Endothelial cell of umbilical vein (primary cell): ENCODE measurements around the gene JCHAIN. TPM values are rescaled to one million over a fixed set of nuclear protein-coding genes. Genes with fewer than 3 reads are reported as not detected.

Source experiments
- BruUV-seq: library from RNA; stranded (reverse); fragments of 400-500 nt; replicated peaks from 2 replicates; lab custom pipeline; 2021; lab: Mats Ljungman, UMichigan
- CTCF ChIA-PET: fragments of 300-600, 350-600 bp; sonication (Branson Sonifier 250); formaldehyde crosslinking; loops from one replicate; lab custom pipeline; 2021; ENCODE audit warnings: antibody characterized with exemption, inconsistent platforms; lab: Charles Lee
- POLR2A ChIA-PET: fragments of 300-600, 350-600 bp; sonication (Branson Sonifier 250); formaldehyde crosslinking; loops from one replicate; lab custom pipeline; 2021; ENCODE audit warnings: antibody characterized with exemption, inconsistent platforms; lab: Charles Lee
- DNase-seq: peaks from one replicate; pipeline ENCODE4 v3.0.0-alpha.2; 2011; ENCODE audit warnings: low read depth, low spot score
- FAIRE-seq: peaks from 2 replicates; lab custom pipeline; 2011; peaks lifted over from hg19 to GRCh38; lab: Jason Lieb, UNC
- H2AFZ ChIP-seq: 2 replicates; pipeline ENCODE4 v1.6.0; 2012; ENCODE audit warnings: low read depth, low read length, control low read depth, inconsistent platforms
- H3K27ac ChIP-seq: 2 replicates; pipeline ENCODE4 v1.5.1; 2011; ENCODE audit warnings: low read depth, mild to moderate bottlenecking, control low read depth, low read length, moderate library complexity; ENCODE audit not compliant: insufficient read depth
- H3K27me3 ChIP-seq, 2 experiments: 2 replicates each; pipeline versions ENCODE4 v1.6.0 to v1.6.1; 2011; ENCODE audit warnings: low read length in 2 of 2, mixed read lengths in 1 of 2; ENCODE audit not compliant: control insufficient read depth in 2 of 2, insufficient read depth in 2 of 2
- H3K36me3 ChIP-seq, 2 experiments: 2 replicates in 1 of 2; 3 replicates in 1 of 2; pipeline ENCODE4 v1.5.1; 2011; ENCODE audit warnings: low read length in 2 of 2, mild to moderate bottlenecking in 1 of 2, moderate library complexity in 1 of 2; ENCODE audit not compliant: control insufficient read depth in 2 of 2, insufficient read depth in 2 of 2; ENCODE audit errors: extremely low read depth in 1 of 2
- H3K4me1 ChIP-seq: 3 replicates; pipeline ENCODE4 v1.5.1; 2011; ENCODE audit warnings: mild to moderate bottlenecking, low read length; ENCODE audit not compliant: control insufficient read depth, insufficient read depth; ENCODE audit errors: extremely low read depth
- H3K4me2 ChIP-seq: 2 replicates; pipeline ENCODE4 v1.6.1; 2011; ENCODE audit warnings: low read length, control low read depth, mixed read lengths; ENCODE audit not compliant: insufficient read depth
- H3K4me3 ChIP-seq, 3 experiments: fragments of 200-600 bp in 1 of 3; sonication (generic), shearing (Covaris generic) in 1 of 3; replicated peaks in 1 of 3; 2 replicates each; pipeline ENCODE4 v1.5.1; 2011 to 2016; ENCODE audit warnings: control low read depth in 3 of 3, low read length in 3 of 3, mild to moderate bottlenecking in 2 of 3, inconsistent platforms in 1 of 3, low read depth in 1 of 3, moderate library complexity in 1 of 3; ENCODE audit not compliant: insufficient read depth in 1 of 3
- H3K79me2 ChIP-seq: 2 replicates; pipeline ENCODE4 v1.6.0; 2012; ENCODE audit warnings: low read length, inconsistent platforms; ENCODE audit not compliant: control insufficient read depth, insufficient read depth
- H3K9ac ChIP-seq: replicated peaks from 2 replicates; pipeline ENCODE3; 2011; ENCODE audit warnings: low read length, control low read depth; ENCODE audit not compliant: insufficient read depth; ENCODE audit errors: extremely low read depth
- H3K9me1 ChIP-seq: replicated peaks from 3 replicates; pipeline ENCODE4 v1.6.0; 2011; ENCODE audit warnings: mild to moderate bottlenecking, low read length; ENCODE audit not compliant: control insufficient read depth, insufficient read depth; ENCODE audit errors: extremely low read depth
- H3K9me3 ChIP-seq: replicated peaks from 2 replicates; pipeline ENCODE4 v1.5.1; 2012; ENCODE audit warnings: low read length, inconsistent platforms; ENCODE audit not compliant: control insufficient read depth, insufficient read depth
- H4K20me1 ChIP-seq: replicated peaks from 2 replicates; pipeline ENCODE3; 2011; ENCODE audit warnings: mild to moderate bottlenecking, low read length; ENCODE audit not compliant: control insufficient read depth, insufficient read depth; ENCODE audit errors: extremely low read depth
- EZH2 ChIP-seq: IDR thresholded peaks from 2 replicates; pipeline ENCODE4 v1.6.1; 2012; ENCODE audit warnings: borderline replicate concordance, low read depth, mild to moderate bottlenecking, moderate library complexity, low read length, inconsistent platforms; ENCODE audit not compliant: severe bottlenecking
- FOS ChIP-seq: IDR thresholded peaks from 2 replicates; pipeline ENCODE4 v1.6.1; 2011; ENCODE audit warnings: mild to moderate bottlenecking, low read length, moderate library complexity, borderline replicate concordance; ENCODE audit not compliant: insufficient read depth
- GATA2 ChIP-seq: IDR thresholded peaks from 2 replicates; pipeline ENCODE4 v1.7.0; 2011; ENCODE audit warnings: low read depth, mild to moderate bottlenecking, moderate library complexity, mixed read lengths, low read length; ENCODE audit not compliant: insufficient read length, insufficient read depth
- JUN ChIP-seq: IDR thresholded peaks from 2 replicates; pipeline ENCODE4 v1.6.1; 2011; ENCODE audit warnings: borderline replicate concordance, low read depth; ENCODE audit not compliant: insufficient read length, insufficient read depth
- MYC ChIP-seq: IDR thresholded peaks from one replicate; pipeline ENCODE4 v1.6.1; 2011; ENCODE audit warnings: mild to moderate bottlenecking, low read depth, low read length
- POLR2A ChIP-seq: IDR thresholded peaks from 2 replicates; pipeline ENCODE4 v1.6.1; 2012; ENCODE audit warnings: low read depth, mild to moderate bottlenecking, control low read depth, low read length
- POLR2AphosphoS5 ChIP-seq: IDR thresholded peaks from 2 replicates; pipeline ENCODE4 v1.6.1; 2012; ENCODE audit warnings: low read depth, mild to moderate bottlenecking, control low read depth, low read length, moderate library complexity; ENCODE audit not compliant: insufficient read depth
- dilution Hi-C: fragments of 300-500 bp; cut with MboI; formaldehyde crosslinking; loops from one replicate; pipeline ENCODE4 v1.15.0; 2019; ENCODE audit warnings: low sequenced_read_pairs; ENCODE audit not compliant: extremely low pct_ligation_motif_present
- intact Hi-C: fragments of 100-400 bp; cut with micrococcal nuclease; formaldehyde crosslinking; loops from one replicate; pipeline ENCODE4 v1.10.0; 2022
- polyA plus RNA-seq, 4 experiments: library from polyadenylated mRNA; depleted of rRNA in 3 of 4; stranded (reverse) in 3 of 4; unstranded in 1 of 4; fragments of >200 nt; gene quantifications; 2 replicates each; pipeline versions ENCODE4 v1.2.1 to v1.2.3, GENCODE V29; 2011 to 2012; ENCODE audit warnings: missing spikeins in 1 of 4
- total RNA-seq: library from RNA; stranded (reverse); gene quantifications from 2 replicates; pipeline ENCODE4 v1.2.3, GENCODE V29; 2021
- TF ChIP-seq, protein P1 (sequence below): IDR thresholded peaks from 2 replicates; pipeline ENCODE4 v1.6.1; 2011; ENCODE audit not compliant: insufficient read depth, insufficient read length
- TF ChIP-seq, protein P2 (sequence below), 2 donors: IDR thresholded peaks; 1 replicate in 1 of 2; 2 replicates in 1 of 2; pipeline ENCODE4 v1.5.1; 2011; ENCODE audit warnings: low read length in 2 of 2, mild to moderate bottlenecking in 2 of 2, moderate library complexity in 2 of 2, control low read depth in 1 of 2, inconsistent platforms in 1 of 2, low read depth in 1 of 2; ENCODE audit not compliant: insufficient read depth in 1 of 2; ENCODE audit errors: extremely low read depth in 1 of 2

Gene JCHAIN
- total and polyA plus RNA-seq, 2 donors (not counting 3 experiments of a cell fraction or from before 2014, with no cell fraction given): not detected

DNA sequence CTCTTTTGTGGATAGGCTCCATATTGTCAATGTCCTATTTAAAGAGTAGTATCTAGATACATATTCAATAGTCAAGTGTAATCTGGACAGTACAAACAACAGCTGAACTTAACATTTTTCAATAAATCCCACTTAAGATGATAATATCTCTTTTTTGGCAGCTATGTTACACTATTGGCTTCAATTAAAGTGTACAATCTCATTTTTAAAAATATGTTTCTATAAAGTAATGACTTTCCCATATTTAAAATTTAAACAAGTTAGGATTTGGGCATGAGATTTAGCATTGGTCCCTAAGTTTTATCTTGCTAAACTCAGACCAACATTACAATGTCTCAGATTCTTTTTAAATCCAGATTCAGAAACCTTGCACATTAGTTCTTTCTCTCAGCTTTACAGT lies 7.9 kb upstream of the JCHAIN start:
- H3K4me1 ChIP-seq: no peaks in the 10 kb centered on the region
- no peak overlapping the region for H3K4me3 ChIP-seq
- no peaks in the 10 kb centered on the region for H3K9me3 ChIP-seq
- FAIRE-seq: no peak
- no peak for DNase-seq
- no TSS peak for BruUV-seq
- H3K4me2 ChIP-seq: no peak overlapping the region
- H3K9me1 ChIP-seq: no peaks in the 10 kb centered on the region
- CTCF ChIA-PET: interaction anchor here (1.3 kb wide), 1 partner anchor 73 kb away, joined by 3 read pairs; no protein-coding TSS in a partner anchor
- dilution Hi-C loops (no loop called here), intact Hi-C loops (no loop called here)
- H2AFZ ChIP-seq: no peak overlapping the region
- H3K36me3 ChIP-seq: no peaks in the 10 kb centered on the region
- no peak overlapping the region for H3K9ac ChIP-seq
- TF ChIP-seq FOS: no peak
- TF ChIP-seq, protein P1, sequence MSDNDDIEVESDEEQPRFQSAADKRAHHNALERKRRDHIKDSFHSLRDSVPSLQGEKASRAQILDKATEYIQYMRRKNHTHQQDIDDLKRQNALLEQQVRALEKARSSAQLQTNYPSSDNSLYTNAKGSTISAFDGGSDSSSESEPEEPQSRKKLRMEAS: no peak
- TF ChIP-seq MYC: no peak
- TF ChIP-seq GATA2: no peak
- TF ChIP-seq JUN: no peak
- peaks cover 0 to 2% of the 10 kb centered on the region in 2 experiments for H3K27me3 ChIP-seq
- no peaks in the 10 kb centered on the region for H4K20me1 ChIP-seq
- POLR2A ChIA-PET: no interaction called here
- H3K27ac ChIP-seq: no peak overlapping the region
- no peaks in the 10 kb centered on the region for H3K79me2 ChIP-seq

DNA sequence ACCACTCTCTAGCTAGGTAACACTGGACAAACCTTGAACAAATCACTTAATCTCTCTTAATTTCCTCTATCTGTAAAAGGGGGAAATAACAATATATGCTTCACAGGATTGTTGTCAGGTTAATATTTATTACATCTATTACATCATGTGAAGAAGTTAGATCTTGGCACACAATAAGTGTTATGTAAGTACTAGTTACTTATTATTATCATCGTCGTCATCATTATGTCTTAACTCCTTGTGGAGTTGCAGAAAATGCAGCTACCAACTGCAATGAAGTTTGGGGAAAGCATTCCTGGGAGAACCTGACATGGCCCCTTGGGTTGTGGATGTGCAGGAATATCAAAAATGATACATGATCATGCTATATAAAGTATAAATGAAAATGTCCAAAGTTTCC lies 4.8 kb upstream of the JCHAIN start:
- TF ChIP-seq, protein P2, sequence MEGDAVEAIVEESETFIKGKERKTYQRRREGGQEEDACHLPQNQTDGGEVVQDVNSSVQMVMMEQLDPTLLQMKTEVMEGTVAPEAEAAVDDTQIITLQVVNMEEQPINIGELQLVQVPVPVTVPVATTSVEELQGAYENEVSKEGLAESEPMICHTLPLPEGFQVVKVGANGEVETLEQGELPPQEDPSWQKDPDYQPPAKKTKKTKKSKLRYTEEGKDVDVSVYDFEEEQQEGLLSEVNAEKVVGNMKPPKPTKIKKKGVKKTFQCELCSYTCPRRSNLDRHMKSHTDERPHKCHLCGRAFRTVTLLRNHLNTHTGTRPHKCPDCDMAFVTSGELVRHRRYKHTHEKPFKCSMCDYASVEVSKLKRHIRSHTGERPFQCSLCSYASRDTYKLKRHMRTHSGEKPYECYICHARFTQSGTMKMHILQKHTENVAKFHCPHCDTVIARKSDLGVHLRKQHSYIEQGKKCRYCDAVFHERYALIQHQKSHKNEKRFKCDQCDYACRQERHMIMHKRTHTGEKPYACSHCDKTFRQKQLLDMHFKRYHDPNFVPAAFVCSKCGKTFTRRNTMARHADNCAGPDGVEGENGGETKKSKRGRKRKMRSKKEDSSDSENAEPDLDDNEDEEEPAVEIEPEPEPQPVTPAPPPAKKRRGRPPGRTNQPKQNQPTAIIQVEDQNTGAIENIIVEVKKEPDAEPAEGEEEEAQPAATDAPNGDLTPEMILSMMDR (IDR thresholded peaks at IDR 0.05; ENCODE audit: extremely low read depth in 1 of 2, insufficient read depth in 1 of 2, low read depth in 1 of 2, low read length in 2 of 2): no peak
- no peak for TF ChIP-seq FOS
- TF ChIP-seq POLR2A: no peak
- TF ChIP-seq POLR2AphosphoS5: no peak
- TF ChIP-seq, protein P1: no peak
- no peak for TF ChIP-seq MYC
- no peak for TF ChIP-seq EZH2
- TF ChIP-seq GATA2: no peak
- no peak for TF ChIP-seq JUN
- Histone ChIP-seq H3K4me1 (no peaks in the 10 kb centered on the region), H3K9ac (no peak overlapping the region), H3K79me2 (no peaks in the 10 kb centered on the region), H3K4me2 (no peak overlapping the region), H3K9me3 (no peaks in the 10 kb centered on the region), H3K27ac (no peak overlapping the region), H3K36me3 (no peaks in the 10 kb centered on the region), H2AFZ (no peak overlapping the region), H3K27me3 (peaks cover 0 to 2% of the 10 kb centered on the region in 2 experiments), H4K20me1 (no peaks in the 10 kb centered on the region), H3K9me1 (no peaks in the 10 kb centered on the region), H3K4me3 (no peak overlapping the region)
- dilution Hi-C loops: no loop called here
- ChIA-PET POLR2A (no interaction called here), CTCF (no interaction called here)
- intact Hi-C loops: no loop called here
- no peak for FAIRE-seq
- DNase-seq: no peak
- BruUV-seq: no TSS peak
